Sigmoid colon (tissue), 4 donors: ENCODE measurements around the gene ANXA2R.
"Not testable (repeated sequence)": the region's sequence is repeated elsewhere in the genome, so short reads cannot be mapped to it uniquely, and the experiment has no call there.

ENCODE experiments used
- EP300 ChIP-seq, 4 donors: sonication (generic); formaldehyde crosslinking; IDR thresholded peaks; one replicate each; pipeline ENCODE4 v1.6.1; 2017; ENCODE audit warnings: antibody characterized with exemption in 4 of 4
- POLR2A ChIP-seq, 2 donors: fragments of 450-650 bp; IDR thresholded peaks; one replicate each; pipeline ENCODE4 v1.6.1; 2016; ENCODE audit warnings: antibody characterized with exemption in 2 of 2, mild to moderate bottlenecking in 2 of 2, moderate library complexity in 2 of 2
- POLR2AphosphoS5 ChIP-seq, 4 donors: sonication (generic); formaldehyde crosslinking; IDR thresholded peaks; one replicate each; pipeline ENCODE4 v1.6.1; 2017; ENCODE audit warnings: antibody characterized with exemption in 4 of 4
- TF ChIP-seq, protein P1 (sequence below), 4 experiments: fragments of 450-650 bp in 3 of 4; fragments of 200-600 bp in 1 of 4; IDR thresholded peaks; one replicate each; pipeline ENCODE4 v1.5.1; 2016 to 2019; ENCODE audit warnings: antibody characterized with exemption in 4 of 4, mild to moderate bottlenecking in 3 of 4, moderate library complexity in 2 of 4

DNA sequence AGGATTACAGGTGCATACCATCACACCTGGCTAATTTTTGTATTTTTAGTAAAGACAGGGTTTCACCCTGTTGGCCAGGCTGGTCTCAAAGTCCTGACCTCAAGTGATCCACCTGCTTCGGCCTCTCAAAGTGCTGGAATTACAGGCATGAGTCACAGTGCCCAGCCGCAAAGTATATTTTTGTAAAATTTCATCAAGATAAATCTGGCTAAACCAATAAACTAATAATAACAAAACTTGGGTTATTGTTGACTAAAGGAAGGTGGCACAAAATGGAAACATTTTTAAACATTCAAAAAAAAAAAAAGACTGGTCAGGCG is 29.2 kb upstream of the ANXA2R start:
- TF ChIP-seq, protein P1, sequence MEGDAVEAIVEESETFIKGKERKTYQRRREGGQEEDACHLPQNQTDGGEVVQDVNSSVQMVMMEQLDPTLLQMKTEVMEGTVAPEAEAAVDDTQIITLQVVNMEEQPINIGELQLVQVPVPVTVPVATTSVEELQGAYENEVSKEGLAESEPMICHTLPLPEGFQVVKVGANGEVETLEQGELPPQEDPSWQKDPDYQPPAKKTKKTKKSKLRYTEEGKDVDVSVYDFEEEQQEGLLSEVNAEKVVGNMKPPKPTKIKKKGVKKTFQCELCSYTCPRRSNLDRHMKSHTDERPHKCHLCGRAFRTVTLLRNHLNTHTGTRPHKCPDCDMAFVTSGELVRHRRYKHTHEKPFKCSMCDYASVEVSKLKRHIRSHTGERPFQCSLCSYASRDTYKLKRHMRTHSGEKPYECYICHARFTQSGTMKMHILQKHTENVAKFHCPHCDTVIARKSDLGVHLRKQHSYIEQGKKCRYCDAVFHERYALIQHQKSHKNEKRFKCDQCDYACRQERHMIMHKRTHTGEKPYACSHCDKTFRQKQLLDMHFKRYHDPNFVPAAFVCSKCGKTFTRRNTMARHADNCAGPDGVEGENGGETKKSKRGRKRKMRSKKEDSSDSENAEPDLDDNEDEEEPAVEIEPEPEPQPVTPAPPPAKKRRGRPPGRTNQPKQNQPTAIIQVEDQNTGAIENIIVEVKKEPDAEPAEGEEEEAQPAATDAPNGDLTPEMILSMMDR (IDR thresholded peaks at IDR 0.05) = not testable (repeated sequence)
- TF ChIP-seq POLR2AphosphoS5, POLR2A, EP300 (IDR thresholded peaks at IDR 0.05): not testable (repeated sequence)
